HL-60 (cell line): Measurements from ENCODE around the gene ASB12.

Experiments
- DNase-seq, 2 experiments: peaks; one replicate each; pipeline ENCODE4 v3.0.0-alpha.2; 2010 to 2020; ENCODE audit warnings: low read depth in 1 of 2, low spot score in 1 of 2
- H3K27ac ChIP-seq: fragments of 250-450 bp; sonication (Bioruptor Pico); replicated peaks from 2 replicates; pipeline ENCODE4 v1.5.1; 2020; ENCODE audit warnings: mild to moderate bottlenecking, moderate library complexity
- H3K27me3 ChIP-seq: fragments of 250-450 bp; sonication (Bioruptor Pico); 2 replicates; pipeline ENCODE4 v1.5.1; 2021; ENCODE audit warnings: mild to moderate bottlenecking, moderate library complexity; ENCODE audit not compliant: insufficient read depth, poor library complexity, severe bottlenecking
- H3K4me3 ChIP-seq: replicated peaks from 2 replicates; pipeline ENCODE4 v1.5.1; 2011; ENCODE audit warnings: mild to moderate bottlenecking, control low read depth, low read length; ENCODE audit not compliant: insufficient read depth
- GABPA ChIP-seq: IDR thresholded peaks from 2 replicates; pipeline ENCODE4 v1.6.1; 2012; ENCODE audit warnings: low read depth
- POLR2AphosphoS5 ChIP-seq: IDR thresholded peaks from 2 replicates; pipeline ENCODE4 v1.6.1; 2012; ENCODE audit warnings: low read depth
- REST ChIP-seq: IDR thresholded peaks from 2 replicates; pipeline ENCODE4 v1.6.1; 2012; ENCODE audit warnings: low read depth; ENCODE audit not compliant: insufficient replicate concordance
- SPI1 ChIP-seq: IDR thresholded peaks from 2 replicates; pipeline ENCODE4 v1.6.1; 2012; ENCODE audit warnings: low read depth, mild to moderate bottlenecking, borderline replicate concordance
- TF ChIP-seq, protein P1 (sequence below): IDR thresholded peaks from one replicate; pipeline ENCODE4 v1.5.1; 2011; ENCODE audit warnings: low read length, control low read depth, inconsistent platforms; ENCODE audit not compliant: insufficient read depth

Gene ASB12

DNA sequence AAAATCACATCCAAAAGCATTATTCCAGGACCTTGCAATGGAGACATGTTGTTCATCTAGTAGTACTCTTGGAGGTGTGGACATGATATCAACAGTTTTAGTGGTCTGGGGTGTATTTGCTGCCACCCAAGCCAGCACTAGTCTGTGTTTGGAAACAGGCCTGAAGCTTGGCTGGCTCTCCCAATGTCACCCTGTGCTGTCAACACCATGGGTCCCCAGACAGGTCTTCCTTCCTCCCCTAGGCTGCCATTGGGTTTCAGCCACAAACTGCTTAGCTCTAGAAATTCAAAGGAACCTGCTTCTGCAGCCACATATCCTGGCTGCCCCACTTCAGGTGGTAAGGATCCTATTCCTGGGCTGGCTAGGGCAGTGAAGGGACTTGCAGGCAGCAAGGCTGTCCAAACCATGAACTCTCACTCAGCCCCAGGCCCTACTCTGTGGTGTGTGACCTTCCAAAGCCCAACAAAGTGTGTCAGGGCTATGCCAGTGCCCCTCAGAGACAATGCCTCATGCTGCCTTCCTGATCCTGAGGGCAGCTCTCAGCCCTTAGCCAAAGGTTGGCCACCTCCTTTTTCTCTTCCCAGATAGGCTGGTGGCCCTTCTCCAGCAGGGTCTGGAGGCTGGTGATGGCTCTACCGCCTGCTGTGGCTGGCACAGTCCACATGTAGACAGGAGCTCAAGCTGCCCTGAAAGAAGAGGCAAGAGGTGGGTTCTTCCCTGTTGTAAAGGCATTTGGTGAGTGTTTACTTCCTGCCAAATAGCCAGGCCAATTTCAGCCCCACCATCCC, 43.2 kb downstream of the ASB12 start:
- TF ChIP-seq, protein P1, sequence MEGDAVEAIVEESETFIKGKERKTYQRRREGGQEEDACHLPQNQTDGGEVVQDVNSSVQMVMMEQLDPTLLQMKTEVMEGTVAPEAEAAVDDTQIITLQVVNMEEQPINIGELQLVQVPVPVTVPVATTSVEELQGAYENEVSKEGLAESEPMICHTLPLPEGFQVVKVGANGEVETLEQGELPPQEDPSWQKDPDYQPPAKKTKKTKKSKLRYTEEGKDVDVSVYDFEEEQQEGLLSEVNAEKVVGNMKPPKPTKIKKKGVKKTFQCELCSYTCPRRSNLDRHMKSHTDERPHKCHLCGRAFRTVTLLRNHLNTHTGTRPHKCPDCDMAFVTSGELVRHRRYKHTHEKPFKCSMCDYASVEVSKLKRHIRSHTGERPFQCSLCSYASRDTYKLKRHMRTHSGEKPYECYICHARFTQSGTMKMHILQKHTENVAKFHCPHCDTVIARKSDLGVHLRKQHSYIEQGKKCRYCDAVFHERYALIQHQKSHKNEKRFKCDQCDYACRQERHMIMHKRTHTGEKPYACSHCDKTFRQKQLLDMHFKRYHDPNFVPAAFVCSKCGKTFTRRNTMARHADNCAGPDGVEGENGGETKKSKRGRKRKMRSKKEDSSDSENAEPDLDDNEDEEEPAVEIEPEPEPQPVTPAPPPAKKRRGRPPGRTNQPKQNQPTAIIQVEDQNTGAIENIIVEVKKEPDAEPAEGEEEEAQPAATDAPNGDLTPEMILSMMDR: no peak
- TF ChIP-seq GABPA: no peak
- no peak for TF ChIP-seq REST
- TF ChIP-seq POLR2AphosphoS5: no peak
- no peak for TF ChIP-seq SPI1

GRCh38 chrX:64184396-64184795, 46.0 kb downstream of the ASB12 start:
- Histone ChIP-seq H3K4me3 (no peak overlapping the region), H3K27ac (no peak overlapping the region), H3K27me3 (no peaks in the 10 kb centered on the region)
- TF ChIP-seq POLR2AphosphoS5: no peak
- TF ChIP-seq GABPA: no peak
- no peak for TF ChIP-seq SPI1
- TF ChIP-seq REST: no peak
- TF ChIP-seq, protein P1: no peak
- no peak for DNase-seq

More for the DNA sequence above, 43.2 kb downstream of the ASB12 start:
- H3K4me3 ChIP-seq: no peak overlapping the region
- DNase-seq: no peak
- H3K27me3 ChIP-seq: no peaks in the 10 kb centered on the region
- H3K27ac ChIP-seq: no peak overlapping the region

DNA sequence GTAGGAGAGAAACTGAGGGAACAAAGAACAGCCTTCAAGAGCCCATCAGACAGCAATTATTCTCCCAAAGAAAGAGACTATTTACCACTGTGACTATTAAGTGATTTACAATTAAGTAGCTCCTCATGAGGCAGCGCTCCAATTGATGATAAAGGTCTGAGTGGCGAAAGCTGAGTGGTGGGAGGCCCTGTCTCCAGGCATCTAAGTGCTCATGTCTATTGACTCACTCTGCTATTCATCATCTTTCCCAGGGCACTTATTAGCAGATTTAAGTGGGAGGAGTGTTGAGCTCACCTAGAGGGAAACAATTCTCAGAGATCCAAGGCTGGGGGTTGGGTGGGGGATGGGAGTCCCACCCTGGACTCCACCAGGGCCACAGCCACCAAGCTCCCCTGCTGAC, 48.2 kb downstream of the ASB12 start:
- no peak overlapping the region for H3K27ac ChIP-seq
- no peak overlapping the region for H3K4me3 ChIP-seq
- DNase-seq: no peak
- TF ChIP-seq SPI1 (no peak), GABPA (no peak), POLR2AphosphoS5 (no peak), REST (no peak)
- TF ChIP-seq, protein P1: no peak
- H3K27me3 ChIP-seq: no peaks in the 10 kb centered on the region
